Prostate gland (tissue), 2 donors: ENCODE data around the gene P2RY6. TPM values are rescaled to one million over a fixed set of nuclear protein-coding genes. Genes with fewer than 3 reads are reported as not detected.

Experiments used
- DNase-seq: peaks from one replicate; pipeline ENCODE4 v3.0.0-alpha.2; 2019; ENCODE audit warnings: low spot score
- H3K27ac ChIP-seq, 2 donors: fragments of 200-600 bp; sonication (generic); 2 replicates each; pipeline ENCODE4 v1.5.1; 2017 to 2019
- H3K27me3 ChIP-seq: fragments of 200-600 bp; sonication (generic); replicated peaks from 2 replicates; pipeline ENCODE4 v1.5.1; 2019; ENCODE audit not compliant: insufficient read depth
- H3K36me3 ChIP-seq, 2 donors: fragments of 200-600 bp; sonication (generic); 1 replicate in 1 of 2; 2 replicates in 1 of 2; pipeline versions ENCODE4 v1.5.1 to v1.8.1; 2017 to 2019
- H3K4me1 ChIP-seq: fragments of 200-600 bp; sonication (generic); replicated peaks from 2 replicates; pipeline ENCODE4 v1.5.1; 2019
- H3K4me3 ChIP-seq, 2 donors: fragments of 200-600 bp; sonication (generic); 2 replicates each; pipeline ENCODE4 v1.5.1; 2017 to 2019
- H3K9me3 ChIP-seq: fragments of 200-600 bp; sonication (generic); 2 replicates; pipeline ENCODE4 v1.5.1; 2017
- CTCF ChIP-seq, 4 experiments: fragments of 200-600 bp in 2 of 4; fragments of 450-650 bp in 2 of 4; sonication (generic) in 2 of 4; IDR thresholded peaks; 1 replicate in 3 of 4; 2 replicates in 1 of 4; pipeline ENCODE4 v1.5.1; 2016 to 2019; ENCODE audit warnings: antibody characterized with exemption in 4 of 4, mild to moderate bottlenecking in 2 of 4, moderate library complexity in 2 of 4
- POLR2A ChIP-seq: fragments of 450-650 bp; IDR thresholded peaks from one replicate; pipeline ENCODE4 v1.6.1; 2016; ENCODE audit warnings: antibody characterized with exemption, mild to moderate bottlenecking
- POLR2AphosphoS5 ChIP-seq: sonication (generic); formaldehyde crosslinking; IDR thresholded peaks from one replicate; pipeline ENCODE4 v1.6.1; 2017; ENCODE audit warnings: antibody characterized with exemption
- WGBS: methylation state at CpG from one replicate; pipeline ENCODE4 v1.1.5; 2018; 5-methylcytosine and 5-hydroxymethylcytosine counted together
- intact Hi-C: fragments of 100-400 bp; cut with DNase I; formaldehyde crosslinking; loops from one replicate; pipeline ENCODE4 v1.14.2; 2022
- total RNA-seq, 2 donors: library from RNA; depleted of rRNA; stranded (reverse); fragments of >200 nt; gene quantifications; one replicate each; pipeline ENCODE4 v1.1.0, GENCODE V29; 2016

P2RY6 gene
- total RNA-seq, 2 donors from 2014 or later = 0.64 to 3.5 TPM

GRCh38 chr11:73330569-73331093 lies 58.5 kb downstream of the P2RY6 start:
- TF ChIP-seq CTCF (IDR thresholded peaks at IDR 0.05) (no peak), POLR2AphosphoS5 (no peak), POLR2A (no peak)
- 71% methylated on average over 3 of the region's 3 CpGs for WGBS
- no peak for DNase-seq
- Histone ChIP-seq H3K4me3 (no peak overlapping the region), H3K4me1 (no peaks in the 10 kb centered on the region), H3K27ac (peak overlapping the region; percentile 32 to 63), H3K36me3 (no peaks in the 10 kb centered on the region), H3K27me3 (no peaks in the 10 kb centered on the region), H3K9me3 (no peaks in the 10 kb centered on the region)
- intact Hi-C loops = no loop called here

- WGBS = 48% methylated on average over 4 of the region's 4 CpGs
- Histone ChIP-seq H3K9me3 (no peaks in the 10 kb centered on the region), H3K36me3 (no peaks in the 10 kb centered on the region), H3K27me3 (no peaks in the 10 kb centered on the region), H3K27ac (peak overlapping the region; percentile 32 to 63), H3K4me3 (no peak overlapping the region), H3K4me1 (no peaks in the 10 kb centered on the region)
- TF ChIP-seq POLR2AphosphoS5 = no peak
- TF ChIP-seq POLR2A = no peak
- no peak for DNase-seq
- intact Hi-C loops = no loop called here
These were observed 59.2 kb downstream of the P2RY6 start for GRCh38 chr11:73331138-73331916.

- H3K36me3 ChIP-seq = no peaks in the 10 kb centered on the region
- peak overlapping the region; percentile 56 to 71 for H3K27ac ChIP-seq
- no peaks in the 10 kb centered on the region for H3K9me3 ChIP-seq
- no peaks in the 10 kb centered on the region for H3K27me3 ChIP-seq
- no peak for DNase-seq
- peaks cover 2% of the 10 kb centered on the region for H3K4me1 ChIP-seq
- whole genome bisulfite sequencing = 94% methylated on average over 11 of the region's 11 CpGs
- TF ChIP-seq CTCF (IDR thresholded peaks at IDR 0.05) = no peak
- TF ChIP-seq POLR2AphosphoS5 = no peak
- no peak for TF ChIP-seq POLR2A
- no peak overlapping the region for H3K4me3 ChIP-seq
- intact Hi-C loops = no loop called here
These were observed 61.0 kb downstream of the P2RY6 start for GRCh38 chr11:73333173-73333572.

GRCh38 chr11:73333640-73334383 lies 61.7 kb downstream of the P2RY6 start:
- no peak for DNase-seq
- Histone ChIP-seq H3K27me3 (no peaks in the 10 kb centered on the region), H3K36me3 (no peaks in the 10 kb centered on the region), H3K9me3 (no peaks in the 10 kb centered on the region), H3K4me1 (peaks cover 3% of the 10 kb centered on the region), H3K4me3 (no peak overlapping the region), H3K27ac (peak overlapping the region; percentile 56 to 71)
- TF ChIP-seq POLR2AphosphoS5 (no peak), CTCF (IDR thresholded peaks at IDR 0.05) (no peak), POLR2A (no peak)
- WGBS = 70% methylated on average over 4 of the region's 4 CpGs
- intact Hi-C loops = no loop called here

GRCh38 chr11:73334384-73335203 lies 62.5 kb downstream of the P2RY6 start:
- Histone ChIP-seq H3K4me1 (peaks cover 3% of the 10 kb centered on the region), H3K27ac (peak overlapping the region; percentile 56 to 71), H3K4me3 (no peak overlapping the region), H3K9me3 (no peaks in the 10 kb centered on the region), H3K27me3 (no peaks in the 10 kb centered on the region), H3K36me3 (no peaks in the 10 kb centered on the region)
- no peak for DNase-seq
- intact Hi-C loops = loop anchor here (1.0 kb wide), 1 partner anchor 27 kb away; no protein-coding TSS in a partner anchor
- no peak for TF ChIP-seq CTCF (IDR thresholded peaks at IDR 0.05)
- TF ChIP-seq POLR2AphosphoS5 = peak; percentile 29
- WGBS = 24% methylated on average over 6 of the region's 6 CpGs
